ENCODE results near the gene CAV3.

- TF ChIP-seq REST (IDR thresholded peaks at IDR 0.05) (no peak), CTCF (IDR thresholded peaks at IDR 0.05; ENCODE audit: low read depth, low read length, missing input control) (no peak), TAF1 (conservative IDR thresholded peaks at IDR 0.05) (no peak), MAX (IDR thresholded peaks at IDR 0.05) (no peak), EGR1 (IDR thresholded peaks at IDR 0.05; ENCODE audit: low read depth in 2 of 2) (no peak), SP1 (IDR thresholded peaks at IDR 0.05) (no peak), FOXA1 (IDR thresholded peaks at IDR 0.05) (no peak), JUND (IDR thresholded peaks at IDR 0.05) (no peak), ZBTB33 (IDR thresholded peaks at IDR 0.05) (no peak), NR2F2 (IDR thresholded peaks at IDR 0.05) (no peak), YY1 (IDR thresholded peaks at IDR 0.05) (no peak), GABPA (IDR thresholded peaks at IDR 0.05 in 1 of 2, conservative IDR thresholded peaks at IDR 0.05 in 1 of 2) (no peak), RAD21 (IDR thresholded peaks at IDR 0.05) (no peak)
Observed at GRCh38 chr3:8737823-8738222, 4.2 kb downstream of the CAV3 start.

Data from liver (tissue), 3 donors.